ENCODE data around the gene TUBB8B.
"Not testable (repeated sequence)": the region's sequence is repeated elsewhere in the genome, so short reads cannot be mapped to it uniquely, and the experiment has no call there.

The TUBB8B gene

DNA sequence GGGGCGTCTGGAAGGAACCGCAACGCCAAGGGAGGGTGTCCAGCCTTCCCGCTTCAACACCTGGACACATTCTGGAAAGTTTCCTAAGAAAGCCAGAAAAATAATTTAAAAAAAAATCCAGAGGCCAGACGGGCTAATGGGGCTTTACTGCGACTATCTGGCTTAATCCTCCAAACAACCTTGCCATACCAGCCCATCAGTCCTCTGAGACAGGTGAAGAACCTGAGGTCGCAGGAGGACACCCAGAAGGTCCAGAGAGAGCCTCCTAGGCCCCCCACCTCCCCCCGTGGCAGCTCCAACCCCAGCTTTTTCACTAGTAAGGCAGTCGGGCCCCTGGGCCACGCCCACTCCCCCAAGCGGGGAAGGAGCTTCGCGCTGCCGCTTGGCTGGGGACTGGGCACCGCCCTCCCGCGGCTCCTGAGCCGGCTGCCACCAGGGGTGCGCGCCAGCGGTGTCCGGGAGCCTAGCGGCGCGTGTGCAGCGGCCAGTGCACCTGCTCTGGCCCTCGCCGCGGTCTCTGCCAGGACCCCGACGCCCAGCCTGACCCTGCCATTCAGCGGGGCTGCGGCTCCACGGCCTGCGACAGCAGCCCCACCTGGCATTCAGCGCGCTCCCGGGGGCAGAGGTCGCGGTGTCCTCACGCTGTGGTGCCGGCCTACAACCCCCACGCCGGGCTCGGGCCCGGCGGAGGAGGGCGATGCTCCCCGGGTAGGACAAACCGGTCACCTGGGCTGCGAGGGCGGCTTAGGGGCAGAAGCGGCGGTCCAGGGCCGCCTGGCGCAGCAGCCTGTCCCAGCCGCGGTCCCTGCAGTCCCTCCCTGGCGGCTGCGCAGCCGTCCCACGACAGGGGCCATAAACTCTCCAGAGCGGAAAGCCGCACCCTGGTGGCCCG lies 37.8 kb downstream of the TUBB8B start:
- not testable (repeated sequence) for DNase-seq

- not testable (repeated sequence) for DNase-seq
Measured at GRCh38 chr18:10624-11184, 38.7 kb downstream of the TUBB8B start.

- DNase-seq, result not testable (repeated sequence)
Measured at GRCh38 chr18:9937-10336, 39.5 kb downstream of the TUBB8B start.

All from CD4-positive, alpha-beta T cell treated with Interleukin-15 for 1 hour (primary cell).